Stimulated activated CD4-positive, alpha-beta T cell treated with anti-CD3 and anti-CD28 coated beads, Interleukin-15, amount 100 ng/mL, for 1 hour (primary cell): Measurements from ENCODE around the gene ADM2.
"Not testable (repeated sequence)": the region's sequence is repeated elsewhere in the genome, so short reads cannot be mapped to it uniquely, and the experiment has no call there.

Experiments
- DNase-seq, 2 donors: peaks; one replicate each; pipeline ENCODE4 v3.0.0-alpha.2; 2020; ENCODE audit warnings: low read depth in 1 of 2, low spot score in 1 of 2

ADM2 gene

GRCh38 chr22:50505276-50505775 lies 24.0 kb downstream of the ADM2 start:
- DNase-seq, result no peak

- no peak for DNase-seq
Measured at GRCh38 chr22:50505776-50506610, 24.6 kb downstream of the ADM2 start.

GRCh38 chr22:50506611-50507420 lies 25.5 kb downstream of the ADM2 start:
- no peak for DNase-seq

- DNase-seq, result peak; percentile 94 to 95
Measured at GRCh38 chr22:50507421-50507990, 26.2 kb downstream of the ADM2 start, which contains the start of gene LMF2. LMF2 (minus strand) TSS chr22:50507702; CDS start chr22:50507675, 27 bp downstream.

- DNase-seq, result peak in 1 of 2 donors; percentile 97
Measured at GRCh38 chr22:50507991-50508884, 26.9 kb downstream of the ADM2 start, which contains the start of gene NCAPH2. NCAPH2 (plus strand) TSS chr22:50508224; CDS start chr22:50508338, 114 bp downstream.

- no peak for DNase-seq
Measured at GRCh38 chr22:50508897-50509296, 27.6 kb downstream of the ADM2 start.

- no peak for DNase-seq
Measured at GRCh38 chr22:50513175-50513574, 31.8 kb downstream of the ADM2 start.

- DNase-seq, result no peak
Measured at GRCh38 chr22:50516068-50516467, 34.7 kb downstream of the ADM2 start.

- DNase-seq, result no peak
Measured at GRCh38 chr22:50516891-50517290, 35.5 kb downstream of the ADM2 start.

GRCh38 chr22:50517495-50518260 lies 36.3 kb downstream of the ADM2 start:
- DNase-seq, result no peak

- no peak for DNase-seq
Measured at GRCh38 chr22:50518606-50519005, 37.3 kb downstream of the ADM2 start.

- no peak for DNase-seq
Measured at GRCh38 chr22:50519151-50519550, 37.8 kb downstream of the ADM2 start.

GRCh38 chr22:50520184-50520583 lies 38.8 kb downstream of the ADM2 start:
- DNase-seq, result not testable (repeated sequence)

GRCh38 chr22:50520826-50521453 lies 39.6 kb downstream of the ADM2 start:
- DNase-seq, result no peak

- DNase-seq, result no peak
Measured at GRCh38 chr22:50521710-50522109, 40.4 kb downstream of the ADM2 start.

GRCh38 chr22:50522208-50522805 lies 41.0 kb downstream of the ADM2 start:
- no peak for DNase-seq

- DNase-seq, result no peak
Measured at GRCh38 chr22:50522806-50523438, 41.6 kb downstream of the ADM2 start.

GRCh38 chr22:50523458-50523805 lies 42.1 kb downstream of the ADM2 start:
- no peak for DNase-seq
